ENCODE results near the gene TTL.
"Not testable (repeated sequence)": the region's sequence is repeated elsewhere in the genome, so short reads cannot be mapped to it uniquely, and the experiment has no call there.

The TTL gene

GRCh38 chr2:112509239-112509998 lies 27.5 kb downstream of the TTL start:
- H3K27me3 ChIP-seq (ENCODE audit: control insufficient read depth in 1 of 2, insufficient read depth in 1 of 2, low read length in 2 of 2); H2BK12ac ChIP-seq (ENCODE audit: low read length in 2 of 2); H3K4me3 ChIP-seq (ENCODE audit: insufficient read depth in 1 of 2, low read depth in 1 of 2, low read length in 2 of 2); H4K8ac ChIP-seq (ENCODE audit: low read length); H3K27ac ChIP-seq (ENCODE audit: low read length, poor library complexity, severe bottlenecking); H3K79me1 ChIP-seq (replicated peaks; ENCODE audit: low read length, poor library complexity, severe bottlenecking); H2BK5ac ChIP-seq (ENCODE audit: low read depth, low read length, poor library complexity, severe bottlenecking); H3K4me1 ChIP-seq (ENCODE audit: control insufficient read depth, insufficient read depth, low read depth, low read length); H3K9ac ChIP-seq (ENCODE audit: low read length); H3K23ac ChIP-seq (ENCODE audit: low read length in 2 of 2); H3K14ac ChIP-seq (ENCODE audit: low read length in 2 of 2); H2BK15ac ChIP-seq (ENCODE audit: low read depth, poor library complexity, severe bottlenecking); H2AK5ac ChIP-seq (ENCODE audit: low read length, severe bottlenecking); H3K9me3 ChIP-seq (ENCODE audit: control insufficient read depth, low read length); DNase-seq; H3K4ac ChIP-seq (ENCODE audit: low read depth in 1 of 2, low read length in 2 of 2); H3K4me2 ChIP-seq (ENCODE audit: low read length, poor library complexity, severe bottlenecking); H4K91ac ChIP-seq (ENCODE audit: low read length); H2AFZ ChIP-seq (ENCODE audit: low read depth, low read length): not testable (repeated sequence)
- peaks cover 0 to 22% of the 10 kb centered on the region in 2 experiments for H3K36me3 ChIP-seq (ENCODE audit: control insufficient read depth in 1 of 2, insufficient read depth in 2 of 2, low read depth in 1 of 2, low read length in 2 of 2)
- peak overlapping the region; percentile 61 for H2BK120ac ChIP-seq (ENCODE audit: low read depth, low read length)
- peak overlapping the region in 1 of 2 experiments; percentile 24 for H3K18ac ChIP-seq (ENCODE audit: low read depth in 1 of 2, low read length in 2 of 2)
- WGBS: 84% methylated on average over 27 of the region's 32 CpGs

GRCh38 chr2:112516801-112517200 lies 34.8 kb downstream of the TTL start:
- Histone ChIP-seq H3K79me1 (replicated peaks; ENCODE audit: low read length, poor library complexity, severe bottlenecking) (peaks cover 16% of the 10 kb centered on the region), H3K36me3 (ENCODE audit: control insufficient read depth in 1 of 2, insufficient read depth in 2 of 2, low read depth in 1 of 2, low read length in 2 of 2) (peaks cover 29 to 70% of the 10 kb centered on the region in 2 experiments), H2AK5ac (ENCODE audit: low read length, severe bottlenecking) (no peak overlapping the region), H3K18ac (ENCODE audit: low read depth in 1 of 2, low read length in 2 of 2) (no peak overlapping the region), H2AFZ (ENCODE audit: low read depth, low read length) (no peak overlapping the region), H3K4me2 (ENCODE audit: low read length, poor library complexity, severe bottlenecking) (no peak overlapping the region), H3K9me3 (ENCODE audit: control insufficient read depth, low read length) (peaks cover 3% of the 10 kb centered on the region), H4K8ac (ENCODE audit: low read length) (no peak overlapping the region), H3K9ac (ENCODE audit: low read length) (no peak overlapping the region), H3K23ac (ENCODE audit: low read length in 2 of 2) (no peak overlapping the region), H4K91ac (ENCODE audit: low read length) (no peak overlapping the region), H3K14ac (ENCODE audit: low read length in 2 of 2) (no peak overlapping the region), H3K27ac (ENCODE audit: low read length, poor library complexity, severe bottlenecking) (no peak overlapping the region), H3K4me1 (ENCODE audit: control insufficient read depth, insufficient read depth, low read depth, low read length) (no peaks in the 10 kb centered on the region), H2BK5ac (ENCODE audit: low read depth, low read length, poor library complexity, severe bottlenecking) (no peak overlapping the region), H2BK120ac (ENCODE audit: low read depth, low read length) (no peak overlapping the region), H3K27me3 (ENCODE audit: control insufficient read depth in 1 of 2, insufficient read depth in 1 of 2, low read length in 2 of 2) (no peaks in the 10 kb centered on the region), H3K4me3 (ENCODE audit: insufficient read depth in 1 of 2, low read depth in 1 of 2, low read length in 2 of 2) (no peak overlapping the region), H2BK12ac (ENCODE audit: low read length in 2 of 2) (no peak overlapping the region), H3K4ac (ENCODE audit: low read depth in 1 of 2, low read length in 2 of 2) (no peak overlapping the region), H2BK15ac (ENCODE audit: low read depth, poor library complexity, severe bottlenecking) (no peak overlapping the region)
- 100% methylated on average over 1 of the region's 3 CpGs for WGBS
- no peak for DNase-seq

GRCh38 chr2:112518807-112519206 lies 36.9 kb downstream of the TTL start:
- Histone ChIP-seq H2AFZ (ENCODE audit: low read depth, low read length) (no peak overlapping the region), H4K8ac (ENCODE audit: low read length) (no peak overlapping the region), H3K36me3 (ENCODE audit: control insufficient read depth in 1 of 2, insufficient read depth in 2 of 2, low read depth in 1 of 2, low read length in 2 of 2) (peaks cover 46 to 79% of the 10 kb centered on the region in 2 experiments), H3K9me3 (ENCODE audit: control insufficient read depth, low read length) (peaks cover 3% of the 10 kb centered on the region), H3K4ac (ENCODE audit: low read depth in 1 of 2, low read length in 2 of 2) (no peak overlapping the region), H2BK12ac (ENCODE audit: low read length in 2 of 2) (no peak overlapping the region), H3K4me1 (ENCODE audit: control insufficient read depth, insufficient read depth, low read depth, low read length) (no peaks in the 10 kb centered on the region), H3K9ac (ENCODE audit: low read length) (no peak overlapping the region), H2BK5ac (ENCODE audit: low read depth, low read length, poor library complexity, severe bottlenecking) (no peak overlapping the region), H3K79me1 (replicated peaks; ENCODE audit: low read length, poor library complexity, severe bottlenecking) (peaks cover 24% of the 10 kb centered on the region), H3K27ac (ENCODE audit: low read length, poor library complexity, severe bottlenecking) (no peak overlapping the region), H3K4me3 (ENCODE audit: insufficient read depth in 1 of 2, low read depth in 1 of 2, low read length in 2 of 2) (no peak overlapping the region), H3K23ac (ENCODE audit: low read length in 2 of 2) (no peak overlapping the region), H3K18ac (ENCODE audit: low read depth in 1 of 2, low read length in 2 of 2) (no peak overlapping the region), H3K14ac (ENCODE audit: low read length in 2 of 2) (no peak overlapping the region), H2BK15ac (ENCODE audit: low read depth, poor library complexity, severe bottlenecking) (no peak overlapping the region), H4K91ac (ENCODE audit: low read length) (no peak overlapping the region), H3K4me2 (ENCODE audit: low read length, poor library complexity, severe bottlenecking) (no peak overlapping the region), H2BK120ac (ENCODE audit: low read depth, low read length) (no peak overlapping the region), H2AK5ac (ENCODE audit: low read length, severe bottlenecking) (no peak overlapping the region), H3K27me3 (ENCODE audit: control insufficient read depth in 1 of 2, insufficient read depth in 1 of 2, low read length in 2 of 2) (no peaks in the 10 kb centered on the region)
- DNase-seq: no peak
- 88% methylated on average over 6 of the region's 7 CpGs for WGBS

GRCh38 chr2:112519506-112519905 lies 37.5 kb downstream of the TTL start:
- 90% methylated on average over 9 of the region's 9 CpGs for WGBS
- Histone ChIP-seq H2AK5ac (ENCODE audit: low read length, severe bottlenecking) (no peak overlapping the region), H2BK5ac (ENCODE audit: low read depth, low read length, poor library complexity, severe bottlenecking) (no peak overlapping the region), H3K27me3 (ENCODE audit: control insufficient read depth in 1 of 2, insufficient read depth in 1 of 2, low read length in 2 of 2) (no peaks in the 10 kb centered on the region), H3K79me1 (replicated peaks; ENCODE audit: low read length, poor library complexity, severe bottlenecking) (peaks cover 21% of the 10 kb centered on the region), H3K23ac (ENCODE audit: low read length in 2 of 2) (no peak overlapping the region), H3K9me3 (ENCODE audit: control insufficient read depth, low read length) (peaks cover 3% of the 10 kb centered on the region), H3K14ac (ENCODE audit: low read length in 2 of 2) (no peak overlapping the region), H3K4me2 (ENCODE audit: low read length, poor library complexity, severe bottlenecking) (no peak overlapping the region), H3K4ac (ENCODE audit: low read depth in 1 of 2, low read length in 2 of 2) (no peak overlapping the region), H3K4me3 (ENCODE audit: insufficient read depth in 1 of 2, low read depth in 1 of 2, low read length in 2 of 2) (no peak overlapping the region), H3K4me1 (ENCODE audit: control insufficient read depth, insufficient read depth, low read depth, low read length) (no peaks in the 10 kb centered on the region), H3K9ac (ENCODE audit: low read length) (no peak overlapping the region), H2BK12ac (ENCODE audit: low read length in 2 of 2) (no peak overlapping the region), H2BK15ac (ENCODE audit: low read depth, poor library complexity, severe bottlenecking) (no peak overlapping the region), H3K18ac (ENCODE audit: low read depth in 1 of 2, low read length in 2 of 2) (no peak overlapping the region), H3K36me3 (ENCODE audit: control insufficient read depth in 1 of 2, insufficient read depth in 2 of 2, low read depth in 1 of 2, low read length in 2 of 2) (peaks cover 46 to 72% of the 10 kb centered on the region in 2 experiments), H4K8ac (ENCODE audit: low read length) (no peak overlapping the region), H3K27ac (ENCODE audit: low read length, poor library complexity, severe bottlenecking) (no peak overlapping the region), H2BK120ac (ENCODE audit: low read depth, low read length) (no peak overlapping the region), H4K91ac (ENCODE audit: low read length) (no peak overlapping the region), H2AFZ (ENCODE audit: low read depth, low read length) (no peak overlapping the region)
- DNase-seq: peak; percentile 41

Data from mesenchymal stem cell (in vitro differentiated cells and primary cell).